Measurements from ENCODE around the gene KANTR.

The KANTR gene

GRCh38 chrX:53056292-53056691 is 37.6 kb upstream of the KANTR start:
- TF ChIP-seq CTCF (IDR thresholded peaks at IDR 0.05) = no peak

GRCh38 chrX:53065104-53065503 is 28.8 kb upstream of the KANTR start:
- TF ChIP-seq CTCF (IDR thresholded peaks at IDR 0.05) = no peak

GRCh38 chrX:53071064-53071463 is 22.9 kb upstream of the KANTR start:
- TF ChIP-seq CTCF (IDR thresholded peaks at IDR 0.05) = no peak

- TF ChIP-seq CTCF (IDR thresholded peaks at IDR 0.05) = peak; percentile 52
Measured at GRCh38 chrX:53071604-53072417, 22.1 kb upstream of the KANTR start.

GRCh38 chrX:53072418-53073114 is 21.4 kb upstream of the KANTR start:
- TF ChIP-seq CTCF (IDR thresholded peaks at IDR 0.05) = no peak

- TF ChIP-seq CTCF (IDR thresholded peaks at IDR 0.05) = no peak
Measured at GRCh38 chrX:53073115-53073586, 20.8 kb upstream of the KANTR start.

- TF ChIP-seq CTCF (IDR thresholded peaks at IDR 0.05) = no peak
Measured at GRCh38 chrX:53075011-53075410, 18.9 kb upstream of the KANTR start.
